Lower leg skin (tissue), 4 donors: Measurements from ENCODE around the gene LILRB5. TPM values are rescaled to one million over a fixed set of nuclear protein-coding genes. Genes with fewer than 3 reads are reported as not detected.
"Not testable (repeated sequence)": the region's sequence is repeated elsewhere in the genome, so short reads cannot be mapped to it uniquely, and the experiment has no call there.

Source experiments
- DNase-seq, 2 donors: peaks; one replicate each; pipeline ENCODE4 v3.0.0-alpha.2; 2019; ENCODE audit warnings: low spot score in 2 of 2
- H3K4me3 ChIP-seq: fragments of 200-600 bp; sonication (generic); 2 replicates; pipeline ENCODE4 v1.5.1; 2017; ENCODE audit warnings: mild to moderate bottlenecking, low read depth; ENCODE audit not compliant: poor library complexity, severe bottlenecking
- POLR2A ChIP-seq, 2 donors: fragments of 450-650 bp; IDR thresholded peaks; one replicate each; pipeline ENCODE4 v1.6.1; 2016 to 2017; ENCODE audit warnings: antibody characterized with exemption in 2 of 2, mild to moderate bottlenecking in 1 of 2, moderate library complexity in 1 of 2
- WGBS, 2 donors: methylation state at CpG; one replicate each; pipeline ENCODE4 v1.1.5; 2018; 5-methylcytosine and 5-hydroxymethylcytosine counted together
- intact Hi-C: fragments of 100-400 bp; cut with DNase I; formaldehyde crosslinking; loops from one replicate; pipeline ENCODE4 v1.15.0; 2023; ENCODE audit warnings: low total_unique reads
- total RNA-seq, 4 donors: library from RNA; depleted of rRNA; stranded (reverse); fragments of >200 nt; gene quantifications; one replicate each; pipeline ENCODE4 v1.1.0, GENCODE V29; 2016
- TF ChIP-seq, protein P1 (sequence below), 3 donors: fragments of 450-650 bp; IDR thresholded peaks; one replicate each; pipeline ENCODE4 v1.5.1; 2016; ENCODE audit warnings: antibody characterized with exemption in 3 of 3, mild to moderate bottlenecking in 3 of 3, moderate library complexity in 2 of 3

The LILRB5 gene
- total RNA-seq, 4 donors from 2014 or later = 2.5 to 4.9 (median 4.1) TPM

- WGBS, 2 donors = 19 to 20% methylated on average over 21 of the region's 21 CpGs
- H3K4me3 ChIP-seq = no peak overlapping the region
- TF ChIP-seq, protein P1, sequence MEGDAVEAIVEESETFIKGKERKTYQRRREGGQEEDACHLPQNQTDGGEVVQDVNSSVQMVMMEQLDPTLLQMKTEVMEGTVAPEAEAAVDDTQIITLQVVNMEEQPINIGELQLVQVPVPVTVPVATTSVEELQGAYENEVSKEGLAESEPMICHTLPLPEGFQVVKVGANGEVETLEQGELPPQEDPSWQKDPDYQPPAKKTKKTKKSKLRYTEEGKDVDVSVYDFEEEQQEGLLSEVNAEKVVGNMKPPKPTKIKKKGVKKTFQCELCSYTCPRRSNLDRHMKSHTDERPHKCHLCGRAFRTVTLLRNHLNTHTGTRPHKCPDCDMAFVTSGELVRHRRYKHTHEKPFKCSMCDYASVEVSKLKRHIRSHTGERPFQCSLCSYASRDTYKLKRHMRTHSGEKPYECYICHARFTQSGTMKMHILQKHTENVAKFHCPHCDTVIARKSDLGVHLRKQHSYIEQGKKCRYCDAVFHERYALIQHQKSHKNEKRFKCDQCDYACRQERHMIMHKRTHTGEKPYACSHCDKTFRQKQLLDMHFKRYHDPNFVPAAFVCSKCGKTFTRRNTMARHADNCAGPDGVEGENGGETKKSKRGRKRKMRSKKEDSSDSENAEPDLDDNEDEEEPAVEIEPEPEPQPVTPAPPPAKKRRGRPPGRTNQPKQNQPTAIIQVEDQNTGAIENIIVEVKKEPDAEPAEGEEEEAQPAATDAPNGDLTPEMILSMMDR (IDR thresholded peaks at IDR 0.05) = peak in 1 of 3 donors; percentile 75
- no peak for TF ChIP-seq POLR2A (IDR thresholded peaks at IDR 0.05)
- peak; percentile 66 to 96 for DNase-seq
- intact Hi-C loops = loop anchor here (5.0 kb wide), 1 partner anchor 64 kb away; no protein-coding TSS in a partner anchor
Measured at GRCh38 chr19:54231077-54231931, 25.8 kb downstream of the LILRB5 start.

DNA sequence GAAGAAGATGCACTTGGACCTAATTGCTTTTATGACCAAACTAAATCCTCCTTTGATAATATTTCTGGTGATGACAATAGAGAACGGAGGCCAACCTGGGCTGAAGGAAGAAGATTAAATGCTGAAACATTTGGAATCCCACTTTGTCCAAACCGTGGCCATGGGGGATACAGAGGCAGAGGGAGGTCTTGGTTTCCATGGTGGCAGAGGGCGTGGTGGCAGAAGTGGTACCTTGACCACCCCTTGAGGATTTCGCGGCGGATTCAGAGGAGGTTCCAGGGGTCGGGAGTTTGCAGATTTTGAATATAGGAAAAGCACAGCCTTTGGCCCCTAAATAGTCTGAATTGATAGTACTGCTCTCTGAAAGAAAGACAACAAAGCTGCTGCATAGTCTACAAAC is 27.0 kb downstream of the LILRB5 start:
- DNase-seq = peak in 1 of 2 donors; percentile 65
- intact Hi-C loops = loop anchor here (5.0 kb wide), 1 partner anchor 63 kb away; no protein-coding TSS in a partner anchor
- no peak overlapping the region for H3K4me3 ChIP-seq
- TF ChIP-seq, protein P1 (IDR thresholded peaks at IDR 0.05) = no peak
- WGBS, 2 donors = 86 to 88% methylated on average over 7 of the region's 7 CpGs

- 88 to 91% methylated on average over 8 of the region's 8 CpGs for WGBS, 2 donors
- intact Hi-C loops = no loop called here
- TF ChIP-seq, protein P1 (IDR thresholded peaks at IDR 0.05) = no peak
- no peak for TF ChIP-seq POLR2A (IDR thresholded peaks at IDR 0.05)
- H3K4me3 ChIP-seq = no peak overlapping the region
- peak in 1 of 2 donors; percentile 29 for DNase-seq
Measured at GRCh38 chr19:54229146-54229545, 27.9 kb downstream of the LILRB5 start.

GRCh38 chr19:54224619-54225018 is 32.5 kb downstream of the LILRB5 start:
- peak in 1 of 2 donors; percentile 54 for DNase-seq
- 63 to 71% methylated on average over 9 to 10 of the region's 10 CpGs for WGBS, 2 donors
- intact Hi-C loops = not testable (repeated sequence)

GRCh38 chr19:54223937-54224281 is 33.2 kb downstream of the LILRB5 start:
- H3K4me3 ChIP-seq, intact Hi-C loops: not testable (repeated sequence)
- WGBS, 2 donors = 42 to 56% methylated on average over 4 to 5 of the region's 5 CpGs
- DNase-seq = peak in 1 of 2 donors; percentile 46

More at GRCh38 chr19:54224619-54225018, 32.5 kb downstream of the LILRB5 start:
- H3K4me3 ChIP-seq = not testable (repeated sequence)

GRCh38 chr19:54223277-54223936 is 33.7 kb downstream of the LILRB5 start:
- H3K4me3 ChIP-seq, intact Hi-C loops: not testable (repeated sequence)
- peak in 1 of 2 donors; percentile 82 for DNase-seq
- WGBS, 2 donors = 41% methylated on average over 14 of the region's 14 CpGs

DNA sequence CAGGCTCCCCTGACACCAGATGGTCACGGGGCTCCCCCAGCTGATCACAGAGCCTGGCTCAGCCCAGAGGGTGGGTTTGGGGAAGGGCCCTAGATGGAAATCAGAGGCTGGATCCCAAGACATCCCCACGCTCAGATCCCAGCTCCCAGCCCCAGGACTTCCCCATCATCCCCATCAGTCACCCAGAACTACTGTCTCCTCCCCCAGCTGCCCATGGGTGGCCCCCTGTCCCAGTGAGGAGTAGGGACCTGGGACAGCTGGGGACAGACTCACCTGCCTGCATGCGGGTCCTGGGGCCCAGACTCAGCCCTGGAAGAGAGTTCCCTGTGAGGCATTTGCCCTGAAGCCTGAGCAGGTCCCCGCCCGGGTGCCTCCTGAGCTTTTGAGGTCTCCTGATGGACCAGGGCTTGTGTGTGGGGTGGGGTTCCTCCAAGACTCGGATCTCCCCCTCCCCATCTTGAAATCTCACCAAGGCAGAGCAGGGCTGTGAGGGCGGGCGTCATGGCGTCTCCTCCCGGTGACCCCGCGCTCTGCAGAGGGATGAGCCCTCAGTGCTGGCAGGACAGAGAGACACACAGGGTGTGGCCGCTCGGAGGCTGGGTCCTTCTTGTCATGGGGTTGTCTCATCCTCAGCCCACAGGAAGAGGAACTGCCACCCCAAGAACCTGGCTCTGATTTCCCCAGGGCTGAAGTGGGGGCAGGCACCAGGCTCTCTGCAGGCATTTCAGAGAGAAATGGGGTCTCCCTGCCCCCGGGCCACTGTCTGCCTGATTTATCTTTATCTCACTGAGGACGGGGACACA is 34.4 kb downstream of the LILRB5 start, which contains the start of gene LILRB3:
Gene LILRB3, minus strand, starts transcription at position 534 of the 803 bp plus-strand sequence. Its CDS starts 31 bp downstream, at position 503.
- H3K4me3 ChIP-seq, intact Hi-C loops: not testable (repeated sequence)
- DNase-seq = peak in 1 of 2 donors; percentile 90
- 40 to 42% methylated on average over 14 of the region's 16 CpGs for WGBS, 2 donors

GRCh38 chr19:54221947-54222346 is 35.1 kb downstream of the LILRB5 start:
- intact Hi-C loops, H3K4me3 ChIP-seq, DNase-seq: not testable (repeated sequence)
- WGBS, 2 donors = 63 to 75% methylated on average over 7 of the region's 7 CpGs

- intact Hi-C loops, H3K4me3 ChIP-seq: not testable (repeated sequence)
- WGBS, 2 donors = 41 to 53% methylated on average over 4 of the region's 5 CpGs
- peak in 1 of 2 donors; percentile 59 for DNase-seq
Measured at GRCh38 chr19:54219702-54220101, 37.4 kb downstream of the LILRB5 start.
